ENCODE measurements around the gene SHISA9.

- TF ChIP-seq, protein P1, sequence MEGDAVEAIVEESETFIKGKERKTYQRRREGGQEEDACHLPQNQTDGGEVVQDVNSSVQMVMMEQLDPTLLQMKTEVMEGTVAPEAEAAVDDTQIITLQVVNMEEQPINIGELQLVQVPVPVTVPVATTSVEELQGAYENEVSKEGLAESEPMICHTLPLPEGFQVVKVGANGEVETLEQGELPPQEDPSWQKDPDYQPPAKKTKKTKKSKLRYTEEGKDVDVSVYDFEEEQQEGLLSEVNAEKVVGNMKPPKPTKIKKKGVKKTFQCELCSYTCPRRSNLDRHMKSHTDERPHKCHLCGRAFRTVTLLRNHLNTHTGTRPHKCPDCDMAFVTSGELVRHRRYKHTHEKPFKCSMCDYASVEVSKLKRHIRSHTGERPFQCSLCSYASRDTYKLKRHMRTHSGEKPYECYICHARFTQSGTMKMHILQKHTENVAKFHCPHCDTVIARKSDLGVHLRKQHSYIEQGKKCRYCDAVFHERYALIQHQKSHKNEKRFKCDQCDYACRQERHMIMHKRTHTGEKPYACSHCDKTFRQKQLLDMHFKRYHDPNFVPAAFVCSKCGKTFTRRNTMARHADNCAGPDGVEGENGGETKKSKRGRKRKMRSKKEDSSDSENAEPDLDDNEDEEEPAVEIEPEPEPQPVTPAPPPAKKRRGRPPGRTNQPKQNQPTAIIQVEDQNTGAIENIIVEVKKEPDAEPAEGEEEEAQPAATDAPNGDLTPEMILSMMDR (conservative IDR thresholded peaks at IDR 0.05; ENCODE audit: low read depth, low read length) = no peak
- no peak for TF ChIP-seq EZH2phosphoT487 (IDR thresholded peaks at IDR 0.05; ENCODE audit: borderline replicate concordance, low read length)
- TF ChIP-seq EZH2 (IDR thresholded peaks at IDR 0.05; ENCODE audit: low read length, unreplicated experiment) = no peak
Observed at GRCh38 chr16:12965274-12965804, 63.9 kb downstream of the SHISA9 start.
